Posterior vena cava (tissue), 2 donors: ENCODE measurements around the gene GPBP1. TPM values are rescaled to one million over a fixed set of nuclear protein-coding genes. Genes with fewer than 3 reads are reported as not detected.
"Not testable (repeated sequence)": the region's sequence is repeated elsewhere in the genome, so short reads cannot be mapped to it uniquely, and the experiment has no call there.

Experiments used
- DNase-seq: peaks from one replicate; pipeline ENCODE4 v3.0.0-alpha.2; 2020; ENCODE audit warnings: low spot score
- intact Hi-C, 2 donors: fragments of 100-400 bp; cut with DNase I; formaldehyde crosslinking; loops; one replicate each; pipeline versions ENCODE4 v1.14.1 to v1.14.2; 2022 to 2023
- total RNA-seq, 2 donors: library from RNA; stranded (reverse); fragmentation: NEBNext Ultra II Directional; extraction: Animal tissue kit (Norgen Biotek cat#: 25700); gene quantifications; one replicate each; pipeline ENCODE4 v1.2.1, GENCODE V29; 2021
- donor health status: DM: yes; HTN: yes; CAD: no.
- donor health status: DM: yes; HTN: yes; CAD: no.

Gene GPBP1
- total RNA-seq, 2 donors from 2014 or later, result 51.2 to 51.6 TPM

GRCh38 chr5:57309022-57309421 lies 135.2 kb downstream of the GPBP1 start:
- DNase-seq, intact Hi-C loops: not testable (repeated sequence)

- intact Hi-C loops, result no loop called here
- DNase-seq, result no peak
Observed at GRCh38 chr5:57311251-57311650, 137.4 kb downstream of the GPBP1 start.

- DNase-seq, result no peak
- intact Hi-C loops, result no loop called here
Observed at GRCh38 chr5:57311921-57312735, 138.3 kb downstream of the GPBP1 start.

- intact Hi-C loops, result no loop called here
- no peak for DNase-seq
Observed at GRCh38 chr5:57313716-57314115, 139.9 kb downstream of the GPBP1 start.

Other genes starting within 250 kb of the GPBP1 start
- gene MIER3, start 221.9 kb upstream of the GPBP1 start, total RNA-seq, result 10 to 100 TPM; 20.9 to 21.0 TPM